HG03457 (cell line): Measurements from ENCODE around the gene CHST15.
"Not testable (repeated sequence)": the region's sequence is repeated elsewhere in the genome, so short reads cannot be mapped to it uniquely, and the experiment has no call there.

Experiments
- ATAC-seq: cut with Tn5 transposase; IDR thresholded peaks from one replicate; pipeline ENCODE4 v1.9.1; 2021; ENCODE audit warnings: moderate number of reproducible peaks; ENCODE audit not compliant: unreplicated experiment

Gene CHST15

DNA sequence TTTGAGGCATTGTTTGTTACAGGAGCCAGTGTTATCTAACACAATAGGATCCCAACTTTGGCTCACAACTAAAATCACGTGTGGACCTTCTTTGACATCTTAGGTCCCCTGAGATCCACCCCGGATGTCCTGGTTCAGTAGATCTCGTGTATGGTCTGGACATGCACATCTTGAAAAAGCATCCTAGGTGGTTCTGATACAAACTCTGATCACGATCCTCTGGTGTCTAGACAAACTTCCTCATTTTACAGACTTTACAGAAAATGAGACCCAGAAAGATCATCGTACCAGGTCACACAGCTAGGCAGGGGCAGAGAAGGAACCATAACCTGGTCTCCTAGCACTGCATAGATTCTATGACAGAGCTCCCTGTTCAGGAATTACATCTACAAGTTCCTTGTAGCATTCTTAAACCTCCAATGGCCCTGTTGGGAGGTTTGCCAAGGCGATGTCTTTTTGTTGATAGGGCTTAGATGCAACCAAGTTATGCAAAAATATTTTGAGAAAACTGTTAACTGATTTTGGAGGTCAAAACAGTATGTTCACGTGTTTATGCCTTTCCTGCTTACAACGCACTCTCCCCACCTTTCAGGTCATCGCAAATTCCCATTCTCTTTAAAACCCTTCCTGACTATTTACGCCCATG, 30.8 kb upstream of the CHST15 start:
- ATAC-seq: no peak

DNA sequence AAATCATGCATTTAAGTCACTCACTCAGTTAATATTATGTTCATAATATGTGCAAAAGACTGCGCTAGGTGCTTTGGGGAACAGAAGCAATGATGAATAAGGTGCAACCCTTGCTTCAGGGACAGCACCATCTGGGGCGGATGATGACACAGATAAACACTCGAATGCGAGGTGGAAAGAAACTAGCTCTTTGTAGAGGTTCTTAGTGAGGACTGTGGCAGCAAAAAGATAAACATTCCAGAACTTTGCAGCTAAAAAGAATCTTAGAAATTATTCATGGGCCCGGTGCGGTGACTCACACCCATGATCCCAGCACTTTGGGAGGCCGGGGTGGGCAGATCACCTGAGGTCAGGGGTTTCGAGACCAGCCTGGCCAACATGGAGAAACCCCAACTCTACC, 29.8 kb upstream of the CHST15 start:
- ATAC-seq: no peak

DNA sequence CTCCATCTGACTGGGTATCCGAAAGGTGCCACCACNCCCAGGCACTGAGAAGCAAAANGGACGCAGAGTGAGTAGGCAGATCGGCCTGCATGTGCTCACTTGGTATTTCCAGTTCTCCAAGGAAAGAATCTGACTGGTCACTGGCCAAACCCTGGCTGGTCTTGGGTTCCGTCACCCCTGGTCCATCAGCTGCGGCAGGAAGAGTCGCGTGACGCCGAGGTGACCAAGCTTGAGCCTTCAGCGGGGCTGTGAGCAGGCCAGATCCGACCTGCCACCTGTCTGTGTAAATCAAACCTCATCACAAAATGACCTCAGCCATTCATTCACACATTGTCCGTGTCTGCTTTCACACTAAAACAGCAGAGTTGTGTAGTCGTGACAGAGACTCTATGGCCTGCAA, 28.8 kb upstream of the CHST15 start:
- no peak for ATAC-seq

DNA sequence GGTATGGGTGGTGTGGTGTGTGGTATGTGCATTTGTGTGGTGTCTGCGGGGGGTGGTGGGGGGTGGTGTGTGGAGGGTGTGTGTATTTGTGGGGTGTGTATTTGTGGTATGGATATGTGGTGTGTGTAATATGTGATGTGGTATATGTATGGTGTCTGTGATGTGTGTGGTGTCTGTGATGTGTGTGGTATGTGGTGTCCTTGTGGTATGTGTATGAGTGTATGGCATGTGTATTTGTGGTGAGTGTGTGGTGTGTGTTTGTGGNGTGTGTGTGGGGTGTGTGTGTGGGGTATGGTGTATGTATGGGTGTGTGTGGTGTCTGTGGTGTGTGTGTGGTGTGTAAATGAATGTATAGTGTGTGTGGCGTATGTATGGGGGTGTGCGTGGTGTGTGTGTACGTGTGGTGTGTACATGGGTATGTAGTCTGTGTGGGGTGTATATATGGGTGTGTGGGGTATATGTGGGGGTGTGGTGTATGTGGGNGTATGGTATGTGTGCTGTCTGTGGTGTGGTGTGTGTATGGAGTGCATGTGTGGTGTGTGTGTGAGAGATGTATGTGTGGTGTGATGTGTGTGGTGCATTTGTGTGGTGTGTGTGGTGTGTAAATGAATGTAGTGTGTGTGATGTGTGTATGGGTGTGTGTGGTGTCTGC, 27.1 kb upstream of the CHST15 start:
- ATAC-seq: no peak

DNA sequence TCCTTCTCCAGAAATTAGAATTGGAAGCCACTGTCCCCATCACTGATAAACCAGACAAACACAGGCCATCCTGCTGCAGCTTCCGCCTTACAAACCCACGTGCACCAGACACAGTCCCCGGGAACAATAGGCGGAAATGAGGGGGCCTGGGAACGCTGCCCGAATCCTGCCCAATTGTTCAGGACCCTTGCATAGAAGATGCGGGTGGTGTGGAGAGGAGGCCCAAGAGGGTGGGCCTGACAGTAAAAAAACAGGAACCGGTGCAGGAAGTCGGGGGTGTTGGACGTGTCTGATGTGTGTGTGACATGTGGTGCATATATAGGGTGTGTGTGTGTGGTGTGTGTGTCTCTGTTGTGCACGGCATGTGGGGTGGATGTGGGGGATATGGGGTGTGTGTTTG, 26.5 kb upstream of the CHST15 start:
- ATAC-seq: no peak

DNA sequence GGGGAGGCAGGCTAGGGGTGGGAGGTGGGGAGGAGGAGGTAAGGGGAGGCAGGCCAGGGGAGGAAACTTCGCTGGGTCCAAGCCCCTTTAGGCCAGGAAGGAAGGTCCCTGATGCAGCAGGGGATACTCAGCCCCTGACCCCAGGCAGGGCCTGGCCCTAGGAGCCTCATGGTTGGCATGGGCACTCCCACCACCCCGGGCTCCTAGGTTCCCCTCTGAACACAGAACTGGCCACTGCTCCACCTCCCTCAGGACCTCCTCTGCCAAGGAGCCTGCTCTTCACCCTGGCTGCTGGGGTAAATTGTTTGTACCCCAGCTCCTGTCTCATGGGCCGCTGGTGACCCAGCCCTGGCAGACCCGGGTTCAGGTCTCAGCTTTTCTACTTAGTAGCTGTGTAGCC, 25.8 kb upstream of the CHST15 start:
- no peak for ATAC-seq

DNA sequence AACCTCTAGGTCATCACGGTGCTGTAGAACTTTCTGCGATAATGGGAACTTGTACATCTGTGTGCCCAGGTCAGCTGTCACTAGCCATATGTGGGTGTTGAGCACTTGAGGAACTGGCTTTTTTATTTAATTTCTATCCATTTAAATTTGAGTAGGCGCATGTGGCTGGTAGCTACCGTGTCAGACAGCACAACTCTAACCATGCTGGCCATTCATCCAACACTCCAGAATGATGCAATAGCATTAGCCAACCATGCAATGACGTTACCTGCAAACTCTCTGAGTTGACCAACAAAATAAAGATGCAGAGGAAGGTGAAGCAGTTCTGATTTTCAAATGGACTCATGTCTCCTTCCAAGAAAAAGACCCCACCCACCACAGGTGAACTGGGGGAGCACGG, 24.4 kb upstream of the CHST15 start:
- ATAC-seq: no peak

DNA sequence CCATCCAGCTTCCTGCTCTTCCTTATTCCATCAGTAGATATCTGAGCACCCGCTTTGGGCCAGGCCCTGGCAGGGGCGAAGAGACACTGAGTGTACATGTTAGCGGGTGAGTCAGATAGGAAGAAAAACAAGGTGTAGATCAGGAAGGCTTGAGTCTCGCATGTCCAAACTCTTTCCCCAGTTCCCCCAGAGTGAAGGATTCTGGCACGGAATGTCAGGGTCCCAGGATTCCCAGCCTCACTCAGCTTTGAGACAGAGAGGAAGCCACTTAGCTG, 24.1 kb upstream of the CHST15 start:
- ATAC-seq: no peak

DNA sequence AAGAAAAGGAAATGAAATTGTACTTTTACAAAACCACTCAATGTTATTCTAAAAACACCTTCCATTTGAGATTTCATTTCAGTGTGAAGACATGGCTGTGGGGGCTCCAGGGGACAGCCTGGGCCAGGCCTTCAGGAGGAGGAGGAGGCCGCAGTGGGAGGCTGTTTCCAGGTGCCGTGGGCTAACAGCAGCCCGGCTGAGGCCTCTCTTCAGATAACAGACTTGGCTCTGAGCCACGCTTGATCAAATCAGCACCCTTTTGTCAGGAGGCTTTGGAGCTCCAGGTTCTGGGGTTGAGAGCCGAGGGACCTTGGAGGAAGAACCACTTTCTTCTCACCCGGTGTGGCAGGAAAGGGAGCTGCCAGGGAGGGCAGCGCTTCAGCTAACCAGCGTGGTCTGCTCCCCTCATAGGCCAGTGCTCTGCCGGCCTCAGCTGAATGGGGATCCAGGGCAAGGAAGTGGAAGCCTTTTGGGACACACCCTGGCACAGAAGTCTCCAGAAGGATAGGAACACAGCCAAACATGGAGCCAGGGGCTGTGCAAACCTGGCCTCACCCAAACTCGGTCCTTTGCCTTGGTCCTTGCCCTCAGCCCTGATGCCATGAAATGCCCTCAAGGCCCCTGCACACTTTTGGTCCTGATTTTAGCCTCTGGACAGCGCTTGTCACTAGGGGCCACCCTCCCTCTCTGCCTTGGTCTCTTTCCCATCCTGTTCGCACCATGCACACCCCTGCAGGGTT, 23.5 kb upstream of the CHST15 start:
- ATAC-seq: no peak

DNA sequence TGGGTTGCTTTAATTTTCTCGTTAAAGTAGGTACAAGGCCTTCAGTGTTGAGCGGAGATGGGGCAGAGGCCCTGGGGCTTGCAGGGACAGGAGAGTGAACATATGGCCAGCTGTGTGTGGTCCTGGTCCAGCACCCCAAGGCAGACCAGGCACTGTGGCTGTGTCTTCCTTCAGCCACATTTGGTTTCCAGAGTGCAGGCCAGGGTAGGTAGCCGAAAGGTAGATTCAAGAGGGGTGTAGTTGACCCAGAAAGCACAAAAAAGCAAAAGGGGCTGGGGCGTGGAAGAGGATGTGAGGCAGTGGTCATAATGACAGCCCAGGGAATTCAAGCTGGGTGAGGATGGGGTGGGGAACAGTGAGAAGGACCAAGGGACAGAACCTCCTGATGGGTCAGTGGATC, 21.3 kb upstream of the CHST15 start:
- no peak for ATAC-seq

DNA sequence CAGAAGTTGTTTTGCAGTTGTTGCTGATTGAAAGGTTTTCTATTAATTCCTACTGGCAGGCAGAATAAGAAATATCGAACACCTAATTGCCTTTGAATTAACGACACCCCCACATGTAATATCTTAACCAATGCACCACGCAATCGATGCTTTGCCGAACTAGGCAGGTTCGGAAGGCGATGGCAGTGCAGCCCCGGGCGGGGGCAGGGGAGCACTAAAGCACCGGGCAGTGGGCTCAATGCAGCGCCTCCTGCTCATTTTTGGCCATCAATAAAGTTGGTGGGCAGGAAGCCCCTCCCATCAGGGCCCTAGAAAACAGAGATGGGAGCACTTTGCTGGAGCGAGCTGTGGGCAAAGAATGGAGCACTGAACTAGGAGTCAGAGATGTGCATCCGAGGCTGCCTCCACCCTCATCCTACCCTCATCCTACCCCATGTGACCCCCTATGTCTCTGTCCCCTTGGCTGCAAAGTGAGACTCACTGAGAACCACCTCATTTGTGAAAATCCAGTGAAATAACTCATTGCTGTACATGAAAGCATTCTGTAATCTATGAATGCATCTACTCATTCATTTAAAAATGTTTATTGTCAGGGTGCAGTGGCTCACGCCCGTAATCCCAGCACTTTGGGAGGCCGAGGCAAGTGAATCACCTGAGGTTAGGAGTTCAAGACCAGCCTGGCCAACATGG, 19.6 kb upstream of the CHST15 start:
- no peak for ATAC-seq

DNA sequence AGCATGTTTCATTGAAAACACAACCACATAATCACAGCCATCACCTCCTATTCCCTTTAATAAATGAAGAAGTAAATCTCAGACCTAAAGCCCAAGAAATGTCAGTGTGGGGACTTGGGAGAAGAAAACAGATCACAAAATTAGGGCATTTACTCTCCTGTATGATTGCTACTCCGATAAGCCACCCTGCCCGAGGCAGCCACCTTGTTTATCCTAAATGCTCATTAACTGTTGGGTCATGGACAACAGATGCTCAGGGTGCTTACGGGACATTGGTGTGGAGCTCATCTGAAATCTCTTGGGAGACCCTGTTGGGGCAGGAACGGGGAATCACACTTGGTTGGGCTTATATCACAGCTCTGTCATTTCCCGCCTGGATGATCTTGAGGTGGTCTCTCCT, 17.5 kb upstream of the CHST15 start:
- no peak for ATAC-seq

DNA sequence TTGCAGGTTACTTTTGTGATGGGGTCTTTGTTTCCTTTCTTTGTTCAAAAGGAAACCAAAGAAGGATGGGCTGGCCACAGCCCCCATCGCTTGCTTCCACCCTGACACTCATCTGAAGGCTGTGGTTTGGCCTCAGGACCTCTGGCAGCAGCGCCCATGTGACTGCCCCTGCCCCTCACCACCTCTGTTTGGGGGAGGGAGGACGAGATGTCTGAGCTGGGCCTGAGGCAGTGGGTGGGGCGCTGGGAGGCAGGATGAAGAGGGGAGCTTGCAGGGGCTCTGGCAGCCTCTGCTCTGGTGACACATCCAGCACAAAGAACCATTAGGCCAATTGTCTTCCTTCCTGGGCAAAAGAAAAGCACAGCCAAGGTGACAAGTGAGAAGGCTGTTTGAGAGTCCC, 15.9 kb upstream of the CHST15 start:
- no peak for ATAC-seq

DNA sequence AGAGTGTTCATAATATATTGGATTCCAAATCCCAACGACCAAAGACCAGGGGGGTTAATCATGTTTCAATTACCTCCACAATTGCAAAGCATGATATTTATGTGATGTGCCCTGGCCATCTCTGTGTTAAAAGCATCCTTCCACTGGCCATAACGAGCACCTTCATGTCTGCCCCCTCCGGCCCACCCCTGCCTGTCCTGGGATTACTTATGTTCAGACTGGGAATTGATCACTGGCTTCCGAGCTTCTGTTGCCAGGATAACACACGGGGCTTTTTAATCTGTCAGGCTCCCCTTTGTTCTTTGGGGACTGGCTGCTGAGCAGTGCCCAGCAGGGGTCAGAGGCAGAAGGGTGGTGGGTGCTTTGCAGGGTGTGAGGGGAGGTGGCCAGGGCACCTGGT, 13.7 kb upstream of the CHST15 start:
- no peak for ATAC-seq

DNA sequence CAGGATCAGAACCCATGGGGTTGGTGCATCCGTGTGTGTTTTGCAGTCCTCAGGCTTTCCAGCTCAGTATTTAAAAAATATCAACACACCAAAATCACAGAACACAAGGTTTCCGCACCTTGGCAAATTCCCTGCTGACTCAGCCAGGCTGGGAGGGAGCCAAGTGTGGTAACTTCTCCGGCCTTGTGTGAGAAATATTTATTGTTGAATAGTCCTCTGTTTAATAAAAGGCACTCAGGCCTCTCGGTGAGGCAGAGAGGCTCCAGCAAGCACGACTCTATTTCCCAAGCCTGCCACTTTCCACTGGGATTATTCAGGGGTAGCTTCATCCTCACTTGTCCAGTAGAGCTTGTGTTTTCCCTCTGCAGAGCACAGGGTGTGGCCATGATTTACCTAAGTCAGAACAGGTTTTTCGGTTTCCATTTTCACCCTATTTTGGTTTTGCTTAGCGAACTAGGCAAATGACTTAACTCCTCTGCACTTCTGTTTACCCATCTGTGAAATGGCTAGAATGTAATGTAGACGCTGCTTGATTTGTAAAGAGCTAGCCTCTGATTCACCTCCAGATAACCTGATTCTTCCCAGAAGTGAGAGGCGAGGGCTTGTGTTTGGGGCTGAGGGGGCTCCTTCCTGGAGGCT, 13.0 kb upstream of the CHST15 start:
- ATAC-seq: no peak

DNA sequence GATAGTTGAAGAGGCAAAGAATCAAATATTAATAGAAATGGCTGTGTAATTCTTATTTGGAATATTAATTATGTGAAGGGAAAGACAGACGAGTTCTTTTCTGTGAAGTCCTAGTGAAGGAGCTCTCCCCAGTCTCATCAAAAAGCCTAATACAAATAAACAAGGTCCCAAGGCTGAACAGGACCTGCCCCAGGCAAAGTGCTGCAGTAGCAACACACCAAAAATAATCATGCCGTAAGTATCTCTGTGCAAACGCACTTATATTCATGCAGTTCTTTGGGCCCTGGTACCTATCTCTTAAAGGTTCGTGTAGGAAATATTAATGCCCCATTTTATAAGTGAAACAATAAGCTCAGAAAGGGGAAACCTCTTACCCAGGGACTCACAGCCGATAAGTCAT, 12.2 kb upstream of the CHST15 start:
- ATAC-seq: no peak

DNA sequence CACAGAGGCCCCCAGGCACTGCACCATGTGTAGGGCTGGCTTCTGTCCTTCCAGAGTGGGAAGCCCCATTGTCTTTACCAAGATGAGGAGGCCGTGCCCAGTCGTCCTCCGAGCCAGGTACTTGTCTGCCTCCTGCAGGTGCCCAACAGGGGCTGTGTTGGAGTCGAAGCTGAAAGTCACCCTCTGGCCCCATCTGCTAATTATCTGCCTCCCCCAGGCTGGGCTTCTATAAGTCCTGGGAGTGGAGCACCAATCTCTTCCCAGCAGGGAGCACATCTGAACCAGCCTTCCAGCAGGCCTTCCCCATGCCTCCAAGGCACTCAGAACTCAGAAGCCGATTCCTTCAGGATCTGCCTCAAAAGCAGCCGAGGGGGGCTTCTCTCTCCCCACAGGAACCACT, 11.6 kb upstream of the CHST15 start:
- ATAC-seq: no peak

DNA sequence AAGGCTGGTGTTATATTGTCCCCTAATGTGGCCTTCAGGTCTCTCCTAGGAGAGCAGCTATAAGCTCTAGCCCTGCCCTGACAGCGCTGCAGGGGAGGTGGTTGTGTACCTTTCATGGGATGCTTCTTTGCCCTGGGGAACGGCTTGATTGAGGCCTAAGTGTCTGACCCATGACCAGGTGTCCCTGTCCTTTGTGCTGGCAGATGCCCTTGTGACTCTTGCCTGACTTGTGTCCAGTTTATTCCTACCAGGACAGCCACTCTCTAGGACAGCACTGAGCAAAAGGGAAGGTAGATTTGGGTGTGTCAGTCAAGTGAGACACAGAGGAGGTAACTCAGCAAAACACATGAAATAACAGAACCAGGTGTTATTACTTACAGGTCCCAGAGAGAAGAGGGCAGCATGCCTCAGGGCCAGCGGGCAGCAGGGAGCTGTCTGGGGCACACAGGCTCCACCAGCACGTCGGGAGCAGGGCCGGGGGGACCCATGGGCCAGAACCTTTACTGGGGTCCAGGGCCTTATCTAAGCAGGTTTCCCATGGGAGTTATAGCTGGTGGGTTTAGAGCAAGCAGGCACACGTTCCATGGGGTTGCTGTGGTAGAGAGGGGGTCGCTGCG, 10.7 kb upstream of the CHST15 start:
- no peak for ATAC-seq

DNA sequence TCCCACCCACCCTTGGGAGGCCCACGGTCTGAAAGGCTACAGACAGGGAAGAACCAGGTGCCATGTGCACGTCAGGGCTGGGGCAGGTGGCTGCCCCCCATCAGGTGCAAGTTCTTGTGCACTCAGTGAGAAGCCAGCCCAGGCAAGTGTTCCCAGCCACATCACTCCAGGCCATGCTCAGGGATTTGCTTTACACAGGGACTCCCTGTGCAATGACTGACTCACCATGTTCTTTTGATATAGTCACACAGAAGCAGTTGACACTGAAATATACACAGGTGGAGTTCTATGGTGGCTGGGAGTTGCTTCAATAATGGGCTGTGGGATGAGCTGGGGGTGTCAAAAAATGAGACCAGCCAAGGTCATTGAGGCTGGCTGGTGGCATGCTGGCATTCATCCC, 8.0 kb upstream of the CHST15 start:
- ATAC-seq: no peak

DNA sequence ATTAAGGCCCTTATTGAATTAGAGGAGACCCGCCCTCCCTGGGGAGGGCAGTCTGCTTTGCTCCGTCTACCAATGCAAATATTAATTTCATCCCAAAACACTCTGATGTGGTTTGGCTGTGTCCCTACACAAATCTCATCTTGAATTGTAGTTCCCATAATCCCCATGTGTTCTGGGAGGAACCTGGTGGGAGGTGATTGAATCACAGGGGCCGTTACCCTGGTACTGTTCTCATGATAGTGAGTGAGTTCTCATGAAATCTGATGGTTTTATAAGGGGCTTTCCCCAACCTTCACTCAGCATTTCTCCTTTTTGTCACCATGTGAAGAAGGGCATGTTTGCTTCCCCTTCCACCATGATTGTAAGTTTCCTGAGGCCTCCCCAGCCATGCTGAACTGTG, 7.3 kb upstream of the CHST15 start:
- not testable (repeated sequence) for ATAC-seq

DNA sequence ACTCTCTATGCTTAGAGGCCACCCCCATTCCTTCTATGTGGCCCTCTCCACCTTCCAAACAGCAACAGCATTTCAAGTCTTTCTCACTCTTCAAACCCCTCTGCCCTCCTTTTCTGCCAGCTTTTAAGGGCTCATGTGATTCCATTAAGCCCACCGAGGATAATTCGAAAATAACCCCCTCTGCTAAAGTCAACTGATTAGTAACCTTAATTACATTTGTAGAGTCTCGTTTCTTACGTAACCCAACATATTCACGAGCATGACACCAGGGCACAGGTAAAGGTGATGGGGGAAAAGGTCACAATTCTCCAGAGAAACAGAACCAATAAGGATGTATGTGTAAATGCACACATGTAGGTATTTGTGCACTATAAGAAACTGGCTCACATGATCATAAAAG, 6.7 kb upstream of the CHST15 start:
- ATAC-seq: no peak
